H1 (cell line): ENCODE results near the gene SAMD14. TPM values are rescaled to one million over a fixed set of nuclear protein-coding genes. Genes with fewer than 3 reads are reported as not detected.
A peak's percentile ranks its signal among the peaks of the same experiment; 100 is the strongest.

Experiments
- CTCF ChIA-PET: fragments of 300-600 bp; sonication (Branson Sonifier 250); formaldehyde crosslinking; loops from one replicate; lab custom pipeline; 2021; ENCODE audit not compliant: partially characterized antibody; lab: Charles Lee
- POLR2A ChIA-PET: fragments of 300-600 bp; sonication (Branson Sonifier 250); formaldehyde crosslinking; loops from one replicate; lab custom pipeline; 2021; ENCODE audit warnings: inconsistent platforms; ENCODE audit not compliant: partially characterized antibody; lab: Charles Lee
- DNase-seq, 2 experiments: peaks; one replicate each; pipeline versions ENCODE4 v3.0.0 to v3.0.0-alpha.2; 2010 to 2022; ENCODE audit warnings: low spot score in 2 of 2, low read depth in 1 of 2, mixed read lengths in 1 of 2
- FAIRE-seq: peaks from 2 replicates; lab custom pipeline; 2011; peaks lifted over from hg19 to GRCh38; lab: Jason Lieb, UNC
- H2AFZ ChIP-seq: 2 replicates; pipeline ENCODE4 v1.8.1; 2012; ENCODE audit warnings: low read length, inconsistent platforms
- H2AK5ac ChIP-seq: 2 replicates; pipeline ENCODE4 v1.6.1; 2013; ENCODE audit warnings: low read depth, low read length
- H2BK120ac ChIP-seq: replicated peaks from 2 replicates; pipeline ENCODE3; 2013; ENCODE audit warnings: low read depth, low read length, inconsistent platforms
- H2BK12ac ChIP-seq: 2 replicates; pipeline ENCODE4 v1.6.1; 2013; ENCODE audit warnings: low read depth, low read length
- H2BK15ac ChIP-seq: 2 replicates; pipeline ENCODE4 v1.6.1; 2013; ENCODE audit warnings: low read length
- H2BK20ac ChIP-seq: 2 replicates; pipeline ENCODE4 v1.6.1; 2013; ENCODE audit warnings: low read length
- H2BK5ac ChIP-seq: 2 replicates; pipeline ENCODE4 v1.6.1; 2013; ENCODE audit warnings: low read depth, low read length
- H3K14ac ChIP-seq: 2 replicates; pipeline ENCODE4 v1.6.1; 2013; ENCODE audit warnings: inconsistent platforms; ENCODE audit not compliant: insufficient read length
- H3K18ac ChIP-seq: 2 replicates; pipeline ENCODE4 v1.6.1; 2013; ENCODE audit warnings: low read length; ENCODE audit errors: extremely low read depth
- H3K23ac ChIP-seq: 2 replicates; pipeline ENCODE4 v1.6.1; 2013; ENCODE audit warnings: inconsistent platforms; ENCODE audit not compliant: insufficient read length
- H3K23me2 ChIP-seq: 2 replicates; pipeline ENCODE4 v1.6.1; 2013; ENCODE audit warnings: low read depth, low read length
- H3K27ac ChIP-seq: 2 replicates; pipeline ENCODE4 v1.6.1; 2011; ENCODE audit warnings: low read depth, low read length, inconsistent platforms
- H3K27me3 ChIP-seq, 4 experiments: replicated peaks in 1 of 4; 1 replicate in 1 of 4; 2 replicates in 3 of 4; pipeline versions ENCODE4 v1.6.1 to v1.8.1; 2011 to 2013; ENCODE audit warnings: low read length in 3 of 4, mild to moderate bottlenecking in 3 of 4, inconsistent platforms in 2 of 4, mixed read lengths in 2 of 4, moderate library complexity in 1 of 4; ENCODE audit not compliant: control insufficient read depth in 3 of 4, insufficient read depth in 3 of 4; ENCODE audit errors: extremely low read depth in 1 of 4
- H3K36me3 ChIP-seq, 4 experiments: 2 replicates each; pipeline versions ENCODE4 v1.6.1 to v1.8.1; 2011 to 2013; ENCODE audit warnings: mild to moderate bottlenecking in 4 of 4, low read length in 3 of 4, moderate library complexity in 2 of 4, control low read depth in 1 of 4, inconsistent platforms in 1 of 4; ENCODE audit not compliant: insufficient read depth in 4 of 4, control insufficient read depth in 2 of 4
- H3K4ac ChIP-seq: replicated peaks from 2 replicates; pipeline ENCODE3; 2013; ENCODE audit warnings: low read length, low read depth, mixed read lengths, inconsistent platforms; ENCODE audit not compliant: insufficient read length
- H3K4me1 ChIP-seq, 4 experiments: replicated peaks in 1 of 4; 1 replicate in 1 of 4; 2 replicates in 3 of 4; pipeline versions ENCODE4 v1.6.1 to v1.8.1; 2011 to 2013; ENCODE audit warnings: low read length in 3 of 4, inconsistent platforms in 2 of 4, mixed read lengths in 1 of 4; ENCODE audit not compliant: insufficient read depth in 4 of 4, control insufficient read depth in 3 of 4
- H3K4me2 ChIP-seq, 2 experiments: 2 replicates each; pipeline versions ENCODE4 v1.6.1 to v1.8.1; 2011 to 2013; ENCODE audit warnings: low read depth in 2 of 2, low read length in 2 of 2, control low read depth in 1 of 2, inconsistent platforms in 1 of 2, mild to moderate bottlenecking in 1 of 2; ENCODE audit not compliant: insufficient read depth in 1 of 2
- H3K4me3 ChIP-seq, 4 experiments: fragments of 200-600, 300-600 bp in 1 of 4; sonication (generic), shearing (Covaris generic), sonication (Bioruptor Twin) in 1 of 4; 2 replicates each; pipeline versions ENCODE4 v1.5.1 to v1.8.1; 2011 to 2016; ENCODE audit warnings: low read length in 4 of 4, low read depth in 3 of 4, control low read depth in 2 of 4, inconsistent platforms in 2 of 4, mild to moderate bottlenecking in 2 of 4, mixed read lengths in 1 of 4, moderate library complexity in 1 of 4; ENCODE audit not compliant: insufficient read depth in 2 of 4; ENCODE audit errors: extremely low read depth in 1 of 4
- H3K56ac ChIP-seq: replicated peaks from 2 replicates; pipeline ENCODE3; 2013; ENCODE audit warnings: low read depth, mild to moderate bottlenecking, mixed read lengths, low read length, inconsistent platforms; ENCODE audit not compliant: insufficient read length
- H3K79me1 ChIP-seq: 2 replicates; pipeline ENCODE4 v1.6.1; 2013; ENCODE audit warnings: low read depth, low read length, control low read depth
- H3K79me2 ChIP-seq, 2 experiments: 2 replicates each; pipeline versions ENCODE4 v1.6.1 to v1.8.1; 2012 to 2013; ENCODE audit warnings: low read length in 2 of 2, mild to moderate bottlenecking in 2 of 2, inconsistent platforms in 1 of 2; ENCODE audit not compliant: insufficient read depth in 2 of 2, control insufficient read depth in 1 of 2
- H3K9ac ChIP-seq, 4 experiments: replicated peaks in 1 of 4; 1 replicate in 1 of 4; 2 replicates in 3 of 4; pipeline versions ENCODE4 v1.6.1 to v1.8.1; 2011 to 2013; ENCODE audit warnings: low read depth in 3 of 4, low read length in 3 of 4, control low read depth in 2 of 4, mild to moderate bottlenecking in 2 of 4, moderate library complexity in 2 of 4, inconsistent platforms in 1 of 4; ENCODE audit errors: extremely low read depth in 1 of 4
- H3K9me3 ChIP-seq, 2 experiments: 2 replicates each; pipeline versions ENCODE4 v1.6.1 to v1.8.1; 2012 to 2013; ENCODE audit warnings: mild to moderate bottlenecking in 2 of 2, moderate library complexity in 2 of 2, control low read depth in 1 of 2, inconsistent platforms in 1 of 2, low read depth in 1 of 2, low read length in 1 of 2, mixed read lengths in 1 of 2; ENCODE audit not compliant: insufficient read depth in 2 of 2
- H4K20me1 ChIP-seq, 2 experiments: replicated peaks in 1 of 2; 2 replicates each; pipeline versions ENCODE3 to v1.8.1; 2011 to 2013; ENCODE audit warnings: inconsistent platforms in 2 of 2, low read length in 2 of 2, mild to moderate bottlenecking in 1 of 2; ENCODE audit not compliant: insufficient read depth in 2 of 2, control insufficient read depth in 1 of 2
- H4K5ac ChIP-seq: 2 replicates; pipeline ENCODE4 v1.6.1; 2013; ENCODE audit warnings: low read length, low read depth, mixed read lengths, inconsistent platforms; ENCODE audit not compliant: insufficient read length
- H4K8ac ChIP-seq: 2 replicates; pipeline ENCODE4 v1.8.0; 2013; ENCODE audit warnings: mild to moderate bottlenecking, moderate library complexity, low read length, inconsistent platforms; ENCODE audit not compliant: insufficient read depth; ENCODE audit errors: extremely low read depth
- H4K91ac ChIP-seq: replicated peaks from 2 replicates; pipeline ENCODE3; 2013; ENCODE audit warnings: low read length, mixed read lengths, inconsistent platforms; ENCODE audit not compliant: insufficient read length
- BRCA1 ChIP-seq: IDR thresholded peaks from 2 replicates; pipeline ENCODE4 v1.6.1; 2012; ENCODE audit warnings: low read depth, low read length, improper control_type of control experiment
- CEBPB ChIP-seq: IDR thresholded peaks from 2 replicates; pipeline ENCODE4 v1.6.1; 2012; ENCODE audit warnings: low read depth, low read length
- CHD2 ChIP-seq: IDR thresholded peaks from 2 replicates; pipeline ENCODE4 v1.6.1; 2012; ENCODE audit warnings: low read length, improper control_type of control experiment
- E2F6 ChIP-seq: IDR thresholded peaks from 2 replicates; pipeline ENCODE4 v1.6.1; 2012; ENCODE audit warnings: inconsistent platforms
- EP300 ChIP-seq, 2 experiments: IDR thresholded peaks; 1 replicate in 1 of 2; 2 replicates in 1 of 2; pipeline ENCODE4 v1.6.1; 2011 to 2012; ENCODE audit warnings: low read depth in 2 of 2, low read length in 2 of 2, mild to moderate bottlenecking in 2 of 2, borderline replicate concordance in 1 of 2, inconsistent platforms in 1 of 2, moderate library complexity in 1 of 2
- POLR2A ChIP-seq, 2 experiments: IDR thresholded peaks; 1 replicate in 1 of 2; 2 replicates in 1 of 2; pipeline ENCODE4 v1.6.1; 2011; ENCODE audit warnings: low read depth in 2 of 2, low read length in 2 of 2, mild to moderate bottlenecking in 2 of 2; ENCODE audit errors: control extremely low read depth in 1 of 2
- TCF12 ChIP-seq: IDR thresholded peaks from 2 replicates; pipeline ENCODE4 v1.6.1; 2011; ENCODE audit warnings: low read depth, mild to moderate bottlenecking, low read length
- WGBS, 2 experiments: shearing (Covaris generic) in 1 of 2; methylation state at CpG; one replicate each; pipeline versions ENCODE4 v1.1.6 to v1.1.7; 2013 to 2015; ENCODE audit warnings: low lambda C conversion rate in 2 of 2, mixed read lengths in 2 of 2, inconsistent platforms in 1 of 2, low coverage in 1 of 2, missing lambda C conversion rate in 1 of 2; ENCODE audit not compliant: insufficient replicate concordance in 2 of 2, insufficient coverage in 1 of 2, insufficient read length in 1 of 2; ENCODE audit errors: extremely low coverage in 1 of 2, missing lambda C conversion rate in 1 of 2; 5-methylcytosine and 5-hydroxymethylcytosine counted together
- polyA plus RNA-seq, 7 experiments: library from polyadenylated mRNA; depleted of rRNA in 3 of 7; stranded (reverse) in 5 of 7; unstranded in 2 of 7; fragments of >200 nt in 5 of 7; fragments of 200-250 nt in 2 of 7; gene quantifications; 1 replicate in 5 of 7; 2 replicates in 1 of 7; 4 replicates in 1 of 7; pipeline versions ENCODE4 v1.2.1 to v1.2.3, GENCODE V29; 2011 to 2013; ENCODE audit warnings: missing spikeins in 2 of 7, mixed read lengths in 2 of 7
- total RNA-seq: library from RNA; stranded (reverse); fragmentation: NEBNext Ultra II Directional; extraction: Animal tissue kit (Norgen Biotek cat#: 25700); gene quantifications from 2 replicates; pipeline ENCODE4 v1.2.1, GENCODE V29; 2021
- TF ChIP-seq, protein P1 (sequence below), 3 experiments: IDR thresholded peaks; 1 replicate in 2 of 3; 2 replicates in 1 of 3; pipeline versions ENCODE4 v1.5.1 to v1.6.1; 2011; ENCODE audit warnings: low read length in 3 of 3, mild to moderate bottlenecking in 3 of 3, inconsistent platforms in 2 of 3, low read depth in 1 of 3, moderate library complexity in 1 of 3; ENCODE audit not compliant: insufficient read depth in 1 of 3; ENCODE audit errors: control extremely low read depth in 1 of 3

SAMD14 gene
- total and polyA plus RNA-seq, 2 of the 8 experiments (the other 6 are each of a cell fraction or from before 2014, with no cell fraction given) = 5.7 to 5.8 TPM

GRCh38 chr17:50134206-50135110 lies 4.5 kb upstream of the SAMD14 start:
- H2BK120ac ChIP-seq = no peak overlapping the region
- H3K14ac ChIP-seq = no peak overlapping the region
- peaks cover 11% of the 10 kb centered on the region; the same call in 1 of the 2 replicates for H3K23me2 ChIP-seq
- no peak overlapping the region for H2AK5ac ChIP-seq
- H2BK12ac ChIP-seq = 0 out of 2 replicates have a peak overlapping the region, but pooled peaks have one; percentile 39
- WGBS, 2 experiments = 73% methylated on average over 16 of the region's 16 CpGs; no CpG with 5 or more reads in 1 of the 2 experiments
- 0 out of 2 replicates have a peak overlapping the region, but pooled peaks have one; percentile 46 for H2BK15ac ChIP-seq
- CTCF ChIA-PET = interaction anchor here (1.2 to 21.6 kb wide), 7 partner anchors 11 to 40 kb away, joined by 3 to 299 read pairs (median 7); partner anchors contain the start of genes PDK2 and PPP1R9B
- H4K20me1 ChIP-seq = peaks cover 0 to 3% of the 10 kb centered on the region in 2 experiments
- H3K79me2 ChIP-seq = no peaks in the 10 kb centered on the region
- H3K4me3 ChIP-seq = no peak overlapping the region
- H4K5ac ChIP-seq = no peak overlapping the region
- H3K4me2 ChIP-seq = peak overlapping the region in 1 of 2 experiments; percentile 47; a peak in 1 of 4 replicates
- H3K4me1 ChIP-seq = peaks cover 8 to 30% (median 22%) of the 10 kb centered on the region in 4 experiments
- H3K9ac ChIP-seq = no peak overlapping the region
- no peak overlapping the region for H2AFZ ChIP-seq
- no peak overlapping the region for H3K56ac ChIP-seq
- H3K79me1 ChIP-seq = no peaks in the 10 kb centered on the region
- no peak overlapping the region for H4K8ac ChIP-seq
- peaks cover 3 to 13% (median 12%) of the 10 kb centered on the region in 4 experiments; a peak in 5 of 8 replicates for H3K36me3 ChIP-seq
- DNase-seq (no peak), FAIRE-seq (no peak)
- H2BK5ac ChIP-seq = peak overlapping the region; percentile 39; the same call in 1 of the 2 replicates
- no peak overlapping the region for H2BK20ac ChIP-seq
- H3K27me3 ChIP-seq = peaks cover 0 to 11% (median 2%) of the 10 kb centered on the region in 4 experiments; a peak in 4 of 7 replicates
- no peak overlapping the region for H3K27ac ChIP-seq
- H3K9me3 ChIP-seq = no peaks in the 10 kb centered on the region
- no peak overlapping the region for H3K23ac ChIP-seq
- H3K4ac ChIP-seq = no peak overlapping the region
- POLR2A ChIA-PET = interaction anchor here (0.6 kb wide), 1 partner anchor 23 kb away, joined by 3 read pairs; no protein-coding TSS in a partner anchor
- no peak overlapping the region for H3K18ac ChIP-seq
- H4K91ac ChIP-seq = no peak overlapping the region
- no peak for TF ChIP-seq BRCA1
- TF ChIP-seq, protein P1, sequence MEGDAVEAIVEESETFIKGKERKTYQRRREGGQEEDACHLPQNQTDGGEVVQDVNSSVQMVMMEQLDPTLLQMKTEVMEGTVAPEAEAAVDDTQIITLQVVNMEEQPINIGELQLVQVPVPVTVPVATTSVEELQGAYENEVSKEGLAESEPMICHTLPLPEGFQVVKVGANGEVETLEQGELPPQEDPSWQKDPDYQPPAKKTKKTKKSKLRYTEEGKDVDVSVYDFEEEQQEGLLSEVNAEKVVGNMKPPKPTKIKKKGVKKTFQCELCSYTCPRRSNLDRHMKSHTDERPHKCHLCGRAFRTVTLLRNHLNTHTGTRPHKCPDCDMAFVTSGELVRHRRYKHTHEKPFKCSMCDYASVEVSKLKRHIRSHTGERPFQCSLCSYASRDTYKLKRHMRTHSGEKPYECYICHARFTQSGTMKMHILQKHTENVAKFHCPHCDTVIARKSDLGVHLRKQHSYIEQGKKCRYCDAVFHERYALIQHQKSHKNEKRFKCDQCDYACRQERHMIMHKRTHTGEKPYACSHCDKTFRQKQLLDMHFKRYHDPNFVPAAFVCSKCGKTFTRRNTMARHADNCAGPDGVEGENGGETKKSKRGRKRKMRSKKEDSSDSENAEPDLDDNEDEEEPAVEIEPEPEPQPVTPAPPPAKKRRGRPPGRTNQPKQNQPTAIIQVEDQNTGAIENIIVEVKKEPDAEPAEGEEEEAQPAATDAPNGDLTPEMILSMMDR (IDR thresholded peaks at IDR 0.05; ENCODE audit: control extremely low read depth in 1 of 3, insufficient read depth in 1 of 3, low read depth in 1 of 3, low read length in 3 of 3) = no peak
- TF ChIP-seq EP300 (IDR thresholded peaks at IDR 0.05; ENCODE audit: borderline replicate concordance in 1 of 2, low read depth in 2 of 2, low read length in 2 of 2) = no peak
- no peak for TF ChIP-seq CEBPB
- no peak for TF ChIP-seq E2F6
- TF ChIP-seq POLR2A (IDR thresholded peaks at IDR 0.05; ENCODE audit: control extremely low read depth in 1 of 2, low read depth in 2 of 2, low read length in 2 of 2) = no peak
- no peak for TF ChIP-seq CHD2
- no peak for TF ChIP-seq TCF12
